ENCODE measurements around the gene LHFPL3. TPM values are rescaled to one million over a fixed set of nuclear protein-coding genes. Genes with fewer than 3 reads are reported as not detected.

The LHFPL3 gene
- total and polyA plus RNA-seq, 2 of the 13 experiments (the other 11 are each of a cell fraction or from before 2014, with no cell fraction given), result not detected

DNA sequence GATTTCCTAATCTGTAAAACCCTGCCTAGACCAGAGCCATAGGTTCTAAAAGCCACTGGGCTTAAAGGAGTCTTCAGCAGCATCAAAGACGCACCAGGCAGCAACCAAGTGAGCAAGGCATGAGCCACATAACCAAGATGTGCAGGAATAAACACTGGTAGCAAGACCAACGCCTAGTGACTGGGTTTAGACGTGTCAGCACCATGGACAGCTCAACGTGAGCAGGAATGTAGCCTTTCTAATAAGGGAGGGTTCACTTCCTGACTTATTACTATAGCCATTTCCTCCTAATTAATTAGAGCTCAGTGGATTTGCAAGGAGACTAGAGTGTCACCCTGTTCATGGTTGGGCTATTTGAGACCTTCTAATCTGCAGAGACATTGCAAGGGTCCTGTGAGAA, 223.7 kb downstream of the LHFPL3 start (continued):
- TF ChIP-seq MTF1 (CRISPR knock-in tag; IDR thresholded peaks at IDR 0.05), result no peak
- TF ChIP-seq ESRRA (CRISPR knock-in tag; IDR thresholded peaks at IDR 0.05; ENCODE audit: low read depth), result no peak
- TF ChIP-seq RBFOX2 (IDR thresholded peaks at IDR 0.05; ENCODE audit: low read depth, low read length), result no peak
- no peak for TF ChIP-seq ZNF768 (CRISPR knock-in tag; IDR thresholded peaks at IDR 0.05)
- no peak for TF ChIP-seq KDM1A (CRISPR knock-in tag; IDR thresholded peaks at IDR 0.05)
- peak; percentile 44; the same call in 1 of the 2 replicates for TF ChIP-seq RXRB (CRISPR knock-in tag; IDR thresholded peaks at IDR 0.05; ENCODE audit: borderline replicate concordance)
- TF ChIP-seq KLF16 (CRISPR knock-in tag; IDR thresholded peaks at IDR 0.05), result peak in 1 of 2 experiments; percentile 66; a peak in 1 of 4 replicates
- peak; percentile 60; the same call in 1 of the 2 replicates for TF ChIP-seq HDAC2 (CRISPR knock-in tag; IDR thresholded peaks at IDR 0.05)
- TF ChIP-seq, protein P1, sequence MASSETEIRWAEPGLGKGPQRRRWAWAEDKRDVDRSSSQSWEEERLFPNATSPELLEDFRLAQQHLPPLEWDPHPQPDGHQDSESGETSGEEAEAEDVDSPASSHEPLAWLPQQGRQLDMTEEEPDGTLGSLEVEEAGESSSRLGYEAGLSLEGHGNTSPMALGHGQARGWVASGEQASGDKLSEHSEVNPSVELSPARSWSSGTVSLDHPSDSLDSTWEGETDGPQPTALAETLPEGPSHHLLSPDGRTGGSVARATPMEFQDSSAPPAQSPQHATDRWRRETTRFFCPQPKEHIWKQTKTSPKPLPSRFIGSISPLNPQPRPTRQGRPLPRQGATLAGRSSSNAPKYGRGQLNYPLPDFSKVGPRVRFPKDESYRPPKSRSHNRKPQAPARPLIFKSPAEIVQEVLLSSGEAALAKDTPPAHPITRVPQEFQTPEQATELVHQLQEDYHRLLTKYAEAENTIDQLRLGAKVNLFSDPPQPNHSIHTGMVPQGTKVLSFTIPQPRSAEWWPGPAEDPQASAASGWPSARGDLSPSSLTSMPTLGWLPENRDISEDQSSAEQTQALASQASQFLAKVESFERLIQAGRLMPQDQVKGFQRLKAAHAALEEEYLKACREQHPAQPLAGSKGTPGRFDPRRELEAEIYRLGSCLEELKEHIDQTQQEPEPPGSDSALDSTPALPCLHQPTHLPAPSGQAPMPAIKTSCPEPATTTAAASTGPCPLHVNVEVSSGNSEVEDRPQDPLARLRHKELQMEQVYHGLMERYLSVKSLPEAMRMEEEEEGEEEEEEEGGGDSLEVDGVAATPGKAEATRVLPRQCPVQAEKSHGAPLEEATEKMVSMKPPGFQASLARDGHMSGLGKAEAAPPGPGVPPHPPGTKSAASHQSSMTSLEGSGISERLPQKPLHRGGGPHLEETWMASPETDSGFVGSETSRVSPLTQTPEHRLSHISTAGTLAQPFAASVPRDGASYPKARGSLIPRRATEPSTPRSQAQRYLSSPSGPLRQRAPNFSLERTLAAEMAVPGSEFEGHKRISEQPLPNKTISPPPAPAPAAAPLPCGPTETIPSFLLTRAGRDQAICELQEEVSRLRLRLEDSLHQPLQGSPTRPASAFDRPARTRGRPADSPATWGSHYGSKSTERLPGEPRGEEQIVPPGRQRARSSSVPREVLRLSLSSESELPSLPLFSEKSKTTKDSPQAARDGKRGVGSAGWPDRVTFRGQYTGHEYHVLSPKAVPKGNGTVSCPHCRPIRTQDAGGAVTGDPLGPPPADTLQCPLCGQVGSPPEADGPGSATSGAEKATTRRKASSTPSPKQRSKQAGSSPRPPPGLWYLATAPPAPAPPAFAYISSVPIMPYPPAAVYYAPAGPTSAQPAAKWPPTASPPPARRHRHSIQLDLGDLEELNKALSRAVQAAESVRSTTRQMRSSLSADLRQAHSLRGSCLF (CRISPR knock-in tag; IDR thresholded peaks at IDR 0.05; ENCODE audit: borderline replicate concordance), result 0 out of 2 replicates have a peak, but pooled peaks have one; percentile 45
- TF ChIP-seq, protein P2, sequence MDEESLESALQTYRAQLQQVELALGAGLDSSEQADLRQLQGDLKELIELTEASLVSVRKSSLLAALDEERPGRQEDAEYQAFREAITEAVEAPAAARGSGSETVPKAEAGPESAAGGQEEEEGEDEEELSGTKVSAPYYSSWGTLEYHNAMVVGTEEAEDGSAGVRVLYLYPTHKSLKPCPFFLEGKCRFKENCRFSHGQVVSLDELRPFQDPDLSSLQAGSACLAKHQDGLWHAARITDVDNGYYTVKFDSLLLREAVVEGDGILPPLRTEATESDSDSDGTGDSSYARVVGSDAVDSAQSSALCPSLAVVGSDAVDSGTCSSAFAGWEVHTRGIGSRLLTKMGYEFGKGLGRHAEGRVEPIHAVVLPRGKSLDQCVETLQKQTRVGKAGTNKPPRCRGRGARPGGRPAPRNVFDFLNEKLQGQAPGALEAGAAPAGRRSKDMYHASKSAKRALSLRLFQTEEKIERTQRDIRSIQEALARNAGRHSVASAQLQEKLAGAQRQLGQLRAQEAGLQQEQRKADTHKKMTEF (CRISPR knock-in tag; IDR thresholded peaks at IDR 0.05), result no peak
- no peak for TF ChIP-seq POLR2A (IDR thresholded peaks at IDR 0.05; ENCODE audit: insufficient read depth in 1 of 2, low read depth in 2 of 2, low read length in 2 of 2)
- no peak for TF ChIP-seq AHR (CRISPR knock-in tag; IDR thresholded peaks at IDR 0.05)
- TF ChIP-seq SMARCE1 (IDR thresholded peaks at IDR 0.05; ENCODE audit: borderline replicate concordance), result no peak
- TF ChIP-seq, protein P3, sequence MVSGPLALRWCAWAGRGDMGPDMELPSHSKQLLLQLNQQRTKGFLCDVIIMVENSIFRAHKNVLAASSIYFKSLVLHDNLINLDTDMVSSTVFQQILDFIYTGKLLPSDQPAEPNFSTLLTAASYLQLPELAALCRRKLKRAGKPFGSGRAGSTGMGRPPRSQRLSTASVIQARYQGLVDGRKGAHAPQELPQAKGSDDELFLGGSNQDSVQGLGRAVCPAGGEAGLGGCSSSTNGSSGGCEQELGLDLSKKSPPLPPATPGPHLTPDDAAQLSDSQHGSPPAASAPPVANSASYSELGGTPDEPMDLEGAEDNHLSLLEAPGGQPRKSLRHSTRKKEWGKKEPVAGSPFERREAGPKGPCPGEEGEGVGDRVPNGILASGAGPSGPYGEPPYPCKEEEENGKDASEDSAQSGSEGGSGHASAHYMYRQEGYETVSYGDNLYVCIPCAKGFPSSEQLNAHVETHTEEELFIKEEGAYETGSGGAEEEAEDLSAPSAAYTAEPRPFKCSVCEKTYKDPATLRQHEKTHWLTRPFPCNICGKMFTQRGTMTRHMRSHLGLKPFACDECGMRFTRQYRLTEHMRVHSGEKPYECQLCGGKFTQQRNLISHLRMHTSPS (CRISPR knock-in tag; IDR thresholded peaks at IDR 0.05; ENCODE audit: low read depth), result no peak
- no peak for TF ChIP-seq XBP1 (CRISPR knock-in tag; IDR thresholded peaks at IDR 0.05)
- TF ChIP-seq MEIS2 (CRISPR knock-in tag; IDR thresholded peaks at IDR 0.05), result no peak; the same call in 1 of the 2 replicates
- peak; percentile 39; the same call in 1 of the 2 replicates for TF ChIP-seq RARA (CRISPR knock-in tag; IDR thresholded peaks at IDR 0.05)
- 0 out of 2 replicates have a peak, but pooled peaks have one; percentile 27 for TF ChIP-seq ZNF230 (CRISPR knock-in tag; IDR thresholded peaks at IDR 0.05)
- TF ChIP-seq, protein P4, sequence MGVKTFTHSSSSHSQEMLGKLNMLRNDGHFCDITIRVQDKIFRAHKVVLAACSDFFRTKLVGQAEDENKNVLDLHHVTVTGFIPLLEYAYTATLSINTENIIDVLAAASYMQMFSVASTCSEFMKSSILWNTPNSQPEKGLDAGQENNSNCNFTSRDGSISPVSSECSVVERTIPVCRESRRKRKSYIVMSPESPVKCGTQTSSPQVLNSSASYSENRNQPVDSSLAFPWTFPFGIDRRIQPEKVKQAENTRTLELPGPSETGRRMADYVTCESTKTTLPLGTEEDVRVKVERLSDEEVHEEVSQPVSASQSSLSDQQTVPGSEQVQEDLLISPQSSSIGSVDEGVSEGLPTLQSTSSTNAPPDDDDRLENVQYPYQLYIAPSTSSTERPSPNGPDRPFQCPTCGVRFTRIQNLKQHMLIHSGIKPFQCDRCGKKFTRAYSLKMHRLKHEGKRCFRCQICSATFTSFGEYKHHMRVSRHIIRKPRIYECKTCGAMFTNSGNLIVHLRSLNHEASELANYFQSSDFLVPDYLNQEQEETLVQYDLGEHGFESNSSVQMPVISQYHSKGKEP (CRISPR knock-in tag; IDR thresholded peaks at IDR 0.05), result 0 out of 2 replicates have a peak, but pooled peaks have one; percentile 67
- no peak for TF ChIP-seq HIVEP1 (CRISPR knock-in tag; IDR thresholded peaks at IDR 0.05)
- TF ChIP-seq ZNF367 (CRISPR knock-in tag; IDR thresholded peaks at IDR 0.05; ENCODE audit: borderline replicate concordance), result 0 out of 2 replicates have a peak, but pooled peaks have one; percentile 29
- TF ChIP-seq SCMH1 (CRISPR knock-in tag; IDR thresholded peaks at IDR 0.05; ENCODE audit: borderline replicate concordance), result no peak
